DND-41 (cell line): ENCODE results near the gene WDR83.

ENCODE experiments used
- ATAC-seq: fragments of 200-7000 bp; cut with Tn5 transposase; 3 replicates; pipeline ENCODE4 v1.9.1; 2021; ENCODE audit warnings: low read depth; ENCODE audit not compliant: insufficient read depth
- DNase-seq: peaks from one replicate; pipeline ENCODE4 v3.0.0-alpha.2; 2020
- H2AFZ ChIP-seq: 2 replicates; pipeline ENCODE4 v1.6.0; 2012; ENCODE audit warnings: low read depth, low read length
- H3K27ac ChIP-seq: 2 replicates; pipeline ENCODE4 v1.5.1; 2012; ENCODE audit warnings: low read length, inconsistent platforms
- H3K27me3 ChIP-seq: fragments of 200-600 bp; sonication (generic); 2 replicates; pipeline ENCODE4 v1.6.0; 2012; ENCODE audit warnings: low read length, mild to moderate bottlenecking, inconsistent platforms; ENCODE audit not compliant: insufficient read depth, poor library complexity
- H3K36me3 ChIP-seq: 2 replicates; pipeline ENCODE4 v1.5.1; 2012; ENCODE audit warnings: low read length, inconsistent platforms; ENCODE audit not compliant: insufficient read depth
- H3K4me1 ChIP-seq: 2 replicates; pipeline ENCODE4 v1.5.1; 2012; ENCODE audit warnings: mild to moderate bottlenecking, low read length; ENCODE audit not compliant: insufficient read depth
- H3K4me2 ChIP-seq: 2 replicates; pipeline ENCODE4 v1.6.0; 2012; ENCODE audit warnings: mild to moderate bottlenecking, moderate library complexity, low read length, inconsistent platforms; ENCODE audit not compliant: insufficient read depth
- H3K4me3 ChIP-seq, 2 experiments: fragments of 200-600 bp in 1 of 2; shearing (Covaris generic) in 1 of 2; 2 replicates each; pipeline ENCODE4 v1.5.1; 2012 to 2016; ENCODE audit warnings: inconsistent platforms in 2 of 2, low read length in 2 of 2, mild to moderate bottlenecking in 2 of 2, low read depth in 1 of 2, moderate library complexity in 1 of 2
- H3K79me2 ChIP-seq: 2 replicates; pipeline ENCODE4 v1.6.0; 2012; ENCODE audit warnings: low read length, inconsistent platforms; ENCODE audit not compliant: insufficient read depth
- H3K9ac ChIP-seq: 2 replicates; pipeline ENCODE4 v1.6.0; 2012; ENCODE audit warnings: low read depth, mild to moderate bottlenecking, inconsistent platforms, low read length, moderate library complexity
- H3K9me3 ChIP-seq: 2 replicates; pipeline ENCODE4 v1.5.1; 2012; ENCODE audit warnings: low read length, moderate library complexity, mild to moderate bottlenecking, inconsistent platforms; ENCODE audit not compliant: insufficient read depth, severe bottlenecking
- H4K20me1 ChIP-seq: 2 replicates; pipeline ENCODE4 v1.6.0; 2012; ENCODE audit warnings: low read length; ENCODE audit not compliant: insufficient read depth
- CTCF ChIP-seq: IDR thresholded peaks from 2 replicates; pipeline ENCODE4 v1.5.1; 2012; ENCODE audit warnings: borderline replicate concordance, low read length, moderate library complexity, mild to moderate bottlenecking; ENCODE audit not compliant: poor library complexity, severe bottlenecking; ENCODE audit errors: extremely low read depth
- EZH2 ChIP-seq: IDR thresholded peaks from 3 replicates; pipeline ENCODE4 v1.6.1; 2012; ENCODE audit warnings: borderline replicate concordance, low read depth, mild to moderate bottlenecking, moderate library complexity, low read length, inconsistent platforms; ENCODE audit not compliant: severe bottlenecking

WDR83 gene

GRCh38 chr19:12623361-12624031 is 43.1 kb upstream of the WDR83 start:
- no peak for ATAC-seq
- H3K36me3 ChIP-seq: peaks cover 43% of the 10 kb centered on the region
- H3K4me1 ChIP-seq: no peaks in the 10 kb centered on the region

GRCh38 chr19:12626958-12627357 is 39.6 kb upstream of the WDR83 start:
- Histone ChIP-seq H2AFZ (no peak overlapping the region), H3K4me1 (no peaks in the 10 kb centered on the region), H3K27ac (no peak overlapping the region), H3K79me2 (peaks cover 10% of the 10 kb centered on the region; the same call in 1 of the 2 replicates), H3K9me3 (no peaks in the 10 kb centered on the region), H3K36me3 (peaks cover 58% of the 10 kb centered on the region), H3K4me2 (no peak overlapping the region), H4K20me1 (no peaks in the 10 kb centered on the region), H3K9ac (no peak overlapping the region), H3K27me3 (no peaks in the 10 kb centered on the region), H3K4me3 (no peak overlapping the region)
- DNase-seq (no peak), ATAC-seq (no peak)
- TF ChIP-seq EZH2: no peak
- TF ChIP-seq CTCF: no peak

More at GRCh38 chr19:12623361-12624031, 43.1 kb upstream of the WDR83 start:
- Histone ChIP-seq H3K4me2 (no peak overlapping the region), H3K4me3 (no peak overlapping the region), H3K27ac (no peak overlapping the region), H3K9ac (no peak overlapping the region), H2AFZ (no peak overlapping the region), H3K79me2 (peaks cover 35% of the 10 kb centered on the region), H3K9me3 (no peaks in the 10 kb centered on the region), H3K27me3 (no peaks in the 10 kb centered on the region), H4K20me1 (no peaks in the 10 kb centered on the region; the same call in 1 of the 2 replicates)
- TF ChIP-seq EZH2 (no peak), CTCF (no peak)
- DNase-seq: no peak

GRCh38 chr19:12628040-12629022 is 38.3 kb upstream of the WDR83 start:
- no peak for TF ChIP-seq CTCF
- no peak for TF ChIP-seq EZH2
- no peak overlapping the region for H2AFZ ChIP-seq
- H3K4me1 ChIP-seq: no peaks in the 10 kb centered on the region
- H4K20me1 ChIP-seq: no peaks in the 10 kb centered on the region
- peaks cover 58% of the 10 kb centered on the region for H3K36me3 ChIP-seq
- no peaks in the 10 kb centered on the region for H3K9me3 ChIP-seq
- H3K79me2 ChIP-seq: no peaks in the 10 kb centered on the region
- ATAC-seq: no peak
- no peak overlapping the region for H3K27ac ChIP-seq
- H3K4me2 ChIP-seq: no peak overlapping the region
- H3K27me3 ChIP-seq: no peaks in the 10 kb centered on the region
- H3K9ac ChIP-seq: no peak overlapping the region
- H3K4me3 ChIP-seq: no peak overlapping the region
- no peak for DNase-seq
